ENCODE results near the gene ANXA7.

ANXA7 gene

GRCh38 chr10:73366381-73367298, 47.2 kb downstream of the ANXA7 start:
- Histone ChIP-seq H3K4me1 (ENCODE audit: control insufficient read depth, insufficient read depth, low read length) (no peaks in the 10 kb centered on the region), H3K36me3 (ENCODE audit: insufficient read depth, low read length) (peaks cover 56% of the 10 kb centered on the region), H3K9ac (ENCODE audit: low read depth, low read length) (no peak overlapping the region), H3K9me3 (replicated peaks; ENCODE audit: low read length) (no peaks in the 10 kb centered on the region), H3K4me2 (ENCODE audit: low read length) (no peak overlapping the region), H3K4me3 (ENCODE audit: low read length) (no peak overlapping the region), H3K27me3 (ENCODE audit: control insufficient read depth, insufficient read depth, low read length) (no peaks in the 10 kb centered on the region)

- H3K4me3 ChIP-seq (ENCODE audit: low read length): no peak overlapping the region
- H3K27me3 ChIP-seq (ENCODE audit: control insufficient read depth, insufficient read depth, low read length): no peaks in the 10 kb centered on the region
- no peak overlapping the region for H3K9ac ChIP-seq (ENCODE audit: low read depth, low read length)
- peaks cover 47% of the 10 kb centered on the region for H3K36me3 ChIP-seq (ENCODE audit: insufficient read depth, low read length)
- H3K9me3 ChIP-seq (replicated peaks; ENCODE audit: low read length): no peaks in the 10 kb centered on the region
- H3K4me1 ChIP-seq (ENCODE audit: control insufficient read depth, insufficient read depth, low read length): no peaks in the 10 kb centered on the region
- no peak overlapping the region for H3K4me2 ChIP-seq (ENCODE audit: low read length)
Observed at GRCh38 chr10:73364964-73365363, 48.9 kb downstream of the ANXA7 start.

GRCh38 chr10:73359492-73359891, 54.4 kb downstream of the ANXA7 start:
- peaks cover 13% of the 10 kb centered on the region for H3K4me1 ChIP-seq (ENCODE audit: control insufficient read depth, insufficient read depth, low read length)
- H3K4me3 ChIP-seq (ENCODE audit: low read length): no peak overlapping the region
- peaks cover 4% of the 10 kb centered on the region for H3K36me3 ChIP-seq (ENCODE audit: insufficient read depth, low read length)
- H3K9me3 ChIP-seq (replicated peaks; ENCODE audit: low read length): no peaks in the 10 kb centered on the region
- H3K4me2 ChIP-seq (ENCODE audit: low read length): peak overlapping the region; percentile 94
- no peaks in the 10 kb centered on the region for H3K27me3 ChIP-seq (ENCODE audit: control insufficient read depth, insufficient read depth, low read length)
- no peak overlapping the region for H3K9ac ChIP-seq (ENCODE audit: low read depth, low read length)

DNA sequence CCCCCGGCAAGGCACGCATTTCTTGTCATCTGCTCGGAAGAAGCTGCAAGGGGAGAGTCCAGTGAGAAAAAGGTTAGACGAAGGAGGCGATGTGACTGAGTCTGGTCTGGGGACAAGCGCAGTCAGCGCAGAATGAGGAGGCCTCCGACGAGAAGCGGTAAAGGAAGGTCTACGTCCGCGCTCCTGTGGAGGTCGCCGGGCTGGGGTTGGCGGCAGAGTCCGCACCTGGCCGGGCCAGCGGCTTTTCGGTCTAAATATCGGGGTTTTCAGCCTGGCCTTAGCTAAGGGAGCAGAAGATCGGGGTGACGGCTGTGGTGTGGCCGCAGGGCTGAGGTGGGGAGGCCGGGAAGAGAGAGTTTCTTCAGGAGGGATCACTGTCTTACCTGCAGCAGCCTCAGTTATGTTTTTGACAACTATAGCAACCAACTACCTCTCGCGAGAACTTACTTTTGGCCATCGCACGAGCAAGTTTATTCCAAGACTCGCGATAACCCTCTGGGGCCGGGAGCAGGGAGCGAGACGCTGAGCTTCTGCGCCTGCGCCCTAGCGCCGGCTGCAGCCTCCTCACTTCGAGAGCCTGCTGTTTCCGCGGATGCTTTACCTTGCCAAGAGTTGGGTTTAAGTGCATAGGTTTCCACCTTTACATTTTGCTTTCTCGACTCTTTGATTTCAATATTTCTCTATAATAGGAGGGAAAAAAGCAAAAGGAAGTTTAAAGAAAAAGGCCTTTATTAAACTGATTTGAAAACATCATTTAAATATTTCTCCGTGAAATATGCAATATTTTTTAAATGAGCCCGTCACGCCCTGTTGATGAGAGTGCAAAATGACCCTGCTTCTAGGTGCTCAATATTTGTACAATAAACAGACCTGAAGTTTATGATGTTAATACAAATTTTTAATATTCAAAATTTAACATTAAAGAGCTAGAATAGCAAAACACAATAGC, 55.3 kb downstream of the ANXA7 start, which contains the start of gene CFAP70:
CFAP70 (minus strand) TSS at position 534 of the 949 bp plus-strand sequence. CDS start 4,068 bp downstream, outside the sequence.
- H3K9me3 ChIP-seq (replicated peaks; ENCODE audit: low read length): no peaks in the 10 kb centered on the region
- peaks cover 13% of the 10 kb centered on the region for H3K4me1 ChIP-seq (ENCODE audit: control insufficient read depth, insufficient read depth, low read length)
- peak within 1 kb of the TSS; percentile 94 for H3K4me2 ChIP-seq (ENCODE audit: low read length)
- H3K27me3 ChIP-seq (ENCODE audit: control insufficient read depth, insufficient read depth, low read length): no peaks in the 10 kb centered on the region
- H3K36me3 ChIP-seq (ENCODE audit: insufficient read depth, low read length): no peaks in the 10 kb centered on the region
- H3K9ac ChIP-seq (ENCODE audit: low read depth, low read length): peak within 1 kb of the TSS; percentile 86
- H3K4me3 ChIP-seq (ENCODE audit: low read length): peak within 1 kb of the TSS; percentile 84

DNA sequence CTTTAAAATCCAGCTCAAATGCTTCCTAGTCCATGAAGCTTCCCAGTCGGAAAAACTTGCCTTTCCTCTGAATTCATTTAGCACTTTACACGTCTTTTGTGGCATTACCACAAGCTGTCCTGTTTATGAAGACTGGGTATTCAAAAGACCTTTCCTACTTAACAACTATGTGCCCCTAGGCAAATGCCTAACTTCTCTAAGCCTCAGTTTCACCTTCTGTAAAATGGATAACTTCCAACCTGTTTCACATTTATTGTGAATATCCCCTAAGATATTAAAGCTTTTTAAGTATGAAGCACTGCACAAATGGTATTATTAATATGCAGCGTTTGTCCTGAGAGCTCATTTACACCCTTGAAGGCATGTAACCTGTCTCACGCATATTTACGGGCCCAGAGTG, 56.0 kb downstream of the ANXA7 start:
- H3K9ac ChIP-seq (ENCODE audit: low read depth, low read length): peak overlapping the region; percentile 86
- peak overlapping the region; percentile 84 for H3K4me3 ChIP-seq (ENCODE audit: low read length)
- no peaks in the 10 kb centered on the region for H3K27me3 ChIP-seq (ENCODE audit: control insufficient read depth, insufficient read depth, low read length)

GRCh38 chr10:73357166-73357565, 56.7 kb downstream of the ANXA7 start:
- Histone ChIP-seq H3K4me2 (ENCODE audit: low read length) (no peak overlapping the region), H3K27me3 (ENCODE audit: control insufficient read depth, insufficient read depth, low read length) (no peaks in the 10 kb centered on the region), H3K4me3 (ENCODE audit: low read length) (no peak overlapping the region), H3K4me1 (ENCODE audit: control insufficient read depth, insufficient read depth, low read length) (peaks cover 13% of the 10 kb centered on the region), H3K9ac (ENCODE audit: low read depth, low read length) (no peak overlapping the region), H3K36me3 (ENCODE audit: insufficient read depth, low read length) (no peaks in the 10 kb centered on the region), H3K9me3 (replicated peaks; ENCODE audit: low read length) (no peaks in the 10 kb centered on the region)

More for the DNA sequence above, 56.0 kb downstream of the ANXA7 start:
- Histone ChIP-seq H3K9me3 (replicated peaks; ENCODE audit: low read length) (no peaks in the 10 kb centered on the region), H3K36me3 (ENCODE audit: insufficient read depth, low read length) (no peaks in the 10 kb centered on the region), H3K4me2 (ENCODE audit: low read length) (peak overlapping the region; percentile 94), H3K4me1 (ENCODE audit: control insufficient read depth, insufficient read depth, low read length) (peaks cover 13% of the 10 kb centered on the region)

DNA sequence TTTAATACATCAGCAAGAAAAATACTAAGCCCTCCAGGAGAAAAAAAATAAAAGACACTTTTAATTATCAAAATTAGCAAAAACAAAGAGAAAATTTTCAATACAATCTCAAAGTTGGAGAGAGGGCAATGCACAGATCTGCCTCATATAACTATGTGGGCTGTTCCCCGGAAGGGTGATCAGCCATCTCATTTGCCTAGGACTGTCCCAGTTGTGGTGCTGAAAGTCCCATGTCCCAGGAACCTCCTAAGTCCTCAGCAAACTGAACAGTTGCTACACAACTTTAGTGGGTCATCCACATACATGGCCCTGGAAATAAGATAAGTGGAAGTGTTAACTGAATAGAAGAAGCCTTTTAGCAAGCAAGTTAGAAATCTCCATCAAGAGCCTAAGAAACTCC, 69.6 kb downstream of the ANXA7 start:
- H3K27me3 ChIP-seq (ENCODE audit: control insufficient read depth, insufficient read depth, low read length): no peaks in the 10 kb centered on the region
- H3K4me3 ChIP-seq (ENCODE audit: low read length): no peak overlapping the region
- no peak overlapping the region for H3K9ac ChIP-seq (ENCODE audit: low read depth, low read length)
- no peaks in the 10 kb centered on the region for H3K4me1 ChIP-seq (ENCODE audit: control insufficient read depth, insufficient read depth, low read length)
- H3K4me2 ChIP-seq (ENCODE audit: low read length): no peak overlapping the region
- peaks cover 4% of the 10 kb centered on the region for H3K36me3 ChIP-seq (ENCODE audit: insufficient read depth, low read length)
- H3K9me3 ChIP-seq (replicated peaks; ENCODE audit: low read length): no peaks in the 10 kb centered on the region

GRCh38 chr10:73340121-73340520, 73.7 kb downstream of the ANXA7 start:
- Histone ChIP-seq H3K36me3 (ENCODE audit: insufficient read depth, low read length) (peaks cover 4% of the 10 kb centered on the region), H3K9ac (ENCODE audit: low read depth, low read length) (no peak overlapping the region), H3K4me2 (ENCODE audit: low read length) (no peak overlapping the region), H3K4me3 (ENCODE audit: low read length) (no peak overlapping the region), H3K9me3 (replicated peaks; ENCODE audit: low read length) (no peaks in the 10 kb centered on the region), H3K4me1 (ENCODE audit: control insufficient read depth, insufficient read depth, low read length) (no peaks in the 10 kb centered on the region), H3K27me3 (ENCODE audit: control insufficient read depth, insufficient read depth, low read length) (no peaks in the 10 kb centered on the region)

GRCh38 chr10:73339436-73339835, 74.4 kb downstream of the ANXA7 start:
- Histone ChIP-seq H3K9me3 (replicated peaks; ENCODE audit: low read length) (no peaks in the 10 kb centered on the region), H3K4me1 (ENCODE audit: control insufficient read depth, insufficient read depth, low read length) (no peaks in the 10 kb centered on the region), H3K27me3 (ENCODE audit: control insufficient read depth, insufficient read depth, low read length) (no peaks in the 10 kb centered on the region), H3K4me3 (ENCODE audit: low read length) (no peak overlapping the region), H3K4me2 (ENCODE audit: low read length) (no peak overlapping the region), H3K9ac (ENCODE audit: low read depth, low read length) (no peak overlapping the region), H3K36me3 (ENCODE audit: insufficient read depth, low read length) (peaks cover 4% of the 10 kb centered on the region)

DNA sequence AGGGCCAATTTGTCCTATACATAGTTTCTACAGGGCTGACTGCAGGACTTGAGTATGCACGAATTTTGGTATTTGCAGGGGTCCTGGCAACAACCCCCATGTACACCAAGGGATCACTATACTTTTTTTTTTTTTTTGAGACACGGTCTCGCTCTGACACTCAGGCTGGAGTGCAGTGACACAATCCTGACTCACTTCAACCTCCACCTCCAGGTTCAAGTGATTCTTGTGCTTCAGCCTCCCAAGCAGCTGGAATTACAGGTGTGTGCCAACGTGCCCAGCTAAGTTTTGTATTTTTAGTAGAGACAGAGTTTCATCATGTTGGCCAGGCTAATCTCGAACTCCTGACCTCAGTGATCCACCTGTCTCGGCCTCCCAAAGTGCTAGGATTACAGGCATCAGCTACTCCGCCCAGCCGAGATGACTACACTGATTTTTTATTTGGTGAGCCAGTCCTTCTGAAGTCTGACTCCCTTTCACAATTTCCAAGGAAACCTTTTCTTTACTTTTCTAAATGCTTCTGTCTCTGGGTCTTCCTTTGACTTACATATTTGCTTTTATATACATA, 75.0 kb downstream of the ANXA7 start:
- no peaks in the 10 kb centered on the region for H3K4me1 ChIP-seq (ENCODE audit: control insufficient read depth, insufficient read depth, low read length)
- no peaks in the 10 kb centered on the region for H3K9me3 ChIP-seq (replicated peaks; ENCODE audit: low read length)
- H3K4me3 ChIP-seq (ENCODE audit: low read length): no peak overlapping the region
- H3K36me3 ChIP-seq (ENCODE audit: insufficient read depth, low read length): peaks cover 4% of the 10 kb centered on the region
- H3K9ac ChIP-seq (ENCODE audit: low read depth, low read length): no peak overlapping the region
- H3K27me3 ChIP-seq (ENCODE audit: control insufficient read depth, insufficient read depth, low read length): no peaks in the 10 kb centered on the region
- H3K4me2 ChIP-seq (ENCODE audit: low read length): no peak overlapping the region

GRCh38 chr10:73333202-73333601, 80.7 kb downstream of the ANXA7 start:
- Histone ChIP-seq H3K4me2 (ENCODE audit: low read length) (no peak overlapping the region), H3K9ac (ENCODE audit: low read depth, low read length) (no peak overlapping the region), H3K4me1 (ENCODE audit: control insufficient read depth, insufficient read depth, low read length) (no peaks in the 10 kb centered on the region), H3K4me3 (ENCODE audit: low read length) (no peak overlapping the region), H3K27me3 (ENCODE audit: control insufficient read depth, insufficient read depth, low read length) (peaks cover 16% of the 10 kb centered on the region), H3K36me3 (ENCODE audit: insufficient read depth, low read length) (no peaks in the 10 kb centered on the region), H3K9me3 (replicated peaks; ENCODE audit: low read length) (no peaks in the 10 kb centered on the region)
